ENCODE measurements around the gene TPM2.
A peak's percentile ranks its signal among the peaks of the same experiment; 100 is the strongest.

TPM2 gene

GRCh38 chr9:35679091-35679490, 10.6 kb downstream of the TPM2 start:
- no peak for DNase-seq (ENCODE audit: low read depth in 3 of 3)

GRCh38 chr9:35675732-35676392, 13.9 kb downstream of the TPM2 start:
- no peak for DNase-seq (ENCODE audit: low read depth in 3 of 3)

DNA sequence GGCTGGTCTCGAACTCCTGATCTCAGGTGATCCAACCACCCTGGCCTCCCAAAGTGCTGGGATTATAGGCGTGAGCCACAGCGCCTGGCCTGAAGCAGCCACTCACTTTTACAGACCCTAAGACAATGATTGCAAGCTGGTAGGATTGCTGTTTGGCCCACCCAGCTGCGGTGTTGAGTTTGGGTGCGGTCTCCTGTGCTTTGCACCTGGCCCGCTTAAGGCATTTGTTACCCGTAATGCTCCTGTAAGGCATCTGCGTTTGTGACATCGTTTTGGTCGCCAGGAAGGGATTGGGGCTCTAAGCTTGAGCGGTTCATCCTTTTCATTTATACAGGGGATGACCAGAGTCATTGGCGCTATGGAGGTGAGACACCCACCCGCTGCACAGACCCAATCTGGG, 14.5 kb downstream of the TPM2 start:
- DNase-seq (ENCODE audit: low read depth in 3 of 3) = no peak

DNA sequence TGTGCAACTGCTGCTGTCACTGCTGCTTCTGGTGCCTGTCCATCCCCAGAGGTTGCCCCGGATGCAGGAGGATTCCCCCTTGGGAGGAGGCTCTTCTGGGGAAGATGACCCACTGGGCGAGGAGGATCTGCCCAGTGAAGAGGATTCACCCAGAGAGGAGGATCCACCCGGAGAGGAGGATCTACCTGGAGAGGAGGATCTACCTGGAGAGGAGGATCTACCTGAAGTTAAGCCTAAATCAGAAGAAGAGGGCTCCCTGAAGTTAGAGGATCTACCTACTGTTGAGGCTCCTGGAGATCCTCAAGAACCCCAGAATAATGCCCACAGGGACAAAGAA, 15.7 kb downstream of the TPM2 start:
- no peak for DNase-seq (ENCODE audit: low read depth in 3 of 3)

- no peak for DNase-seq (ENCODE audit: low read depth in 3 of 3)
Observed at GRCh38 chr9:35673132-35674024, 16.3 kb downstream of the TPM2 start, which contains the start of gene CA9. CA9 (plus strand) TSS chr9:35673928; CDS start chr9:35673960, 32 bp downstream.

- no peak for DNase-seq (ENCODE audit: low read depth in 3 of 3)
Observed at GRCh38 chr9:35669331-35670145, 20.2 kb downstream of the TPM2 start.

DNA sequence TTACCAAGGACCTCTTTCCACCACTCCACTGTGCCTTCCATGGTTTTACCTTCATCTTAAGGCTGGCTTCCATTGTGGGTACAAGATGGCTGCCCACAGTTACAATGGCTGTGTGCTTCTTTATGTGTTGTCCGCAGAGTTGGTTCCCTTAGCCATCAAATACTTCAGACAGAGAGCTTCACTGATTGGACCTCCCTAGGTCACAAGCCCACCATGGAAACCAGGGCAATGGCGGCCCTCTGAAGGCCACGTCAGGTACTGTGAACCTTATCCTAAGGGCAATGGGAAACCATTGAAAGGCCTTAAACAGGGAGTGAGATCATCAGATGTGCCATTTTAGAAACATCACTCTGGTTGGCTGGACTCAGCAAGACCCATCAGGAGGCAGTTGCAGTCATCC, 21.8 kb downstream of the TPM2 start:
- DNase-seq (ENCODE audit: low read depth in 3 of 3) = no peak

GRCh38 chr9:35666549-35666948, 23.2 kb downstream of the TPM2 start:
- no peak for DNase-seq (ENCODE audit: low read depth in 3 of 3)

GRCh38 chr9:35666045-35666444, 23.7 kb downstream of the TPM2 start:
- DNase-seq (ENCODE audit: low read depth in 3 of 3) = no peak

DNA sequence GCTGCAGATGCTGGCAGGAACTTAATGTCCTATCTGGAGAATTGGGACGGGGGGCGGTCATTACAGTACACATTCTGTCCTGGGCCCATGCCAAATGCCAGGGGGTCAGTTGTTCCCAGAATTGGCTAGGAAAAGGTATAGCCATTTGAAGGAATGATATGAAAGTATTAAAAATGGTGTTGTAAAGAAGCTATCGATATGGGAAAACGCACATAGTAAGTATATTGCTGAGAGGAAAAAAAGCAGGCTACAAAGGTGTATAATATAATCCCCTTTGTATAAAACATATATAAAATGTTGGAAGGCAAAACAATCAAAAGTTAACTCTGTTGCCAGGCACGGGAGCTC, 24.3 kb downstream of the TPM2 start:
- no peak for DNase-seq (ENCODE audit: low read depth in 3 of 3)

GRCh38 chr9:35664531-35665470, 24.9 kb downstream of the TPM2 start, which contains the start of gene ARHGEF39:
ARHGEF39 (minus strand) TSS chr9:35665195; CDS start chr9:35665169, 26 bp downstream.
- DNase-seq (ENCODE audit: low read depth in 3 of 3) = peak; percentile 54 to 66 (median 61)

- DNase-seq (ENCODE audit: low read depth in 3 of 3) = no peak
Observed at GRCh38 chr9:35662437-35662836, 27.3 kb downstream of the TPM2 start.

DNA sequence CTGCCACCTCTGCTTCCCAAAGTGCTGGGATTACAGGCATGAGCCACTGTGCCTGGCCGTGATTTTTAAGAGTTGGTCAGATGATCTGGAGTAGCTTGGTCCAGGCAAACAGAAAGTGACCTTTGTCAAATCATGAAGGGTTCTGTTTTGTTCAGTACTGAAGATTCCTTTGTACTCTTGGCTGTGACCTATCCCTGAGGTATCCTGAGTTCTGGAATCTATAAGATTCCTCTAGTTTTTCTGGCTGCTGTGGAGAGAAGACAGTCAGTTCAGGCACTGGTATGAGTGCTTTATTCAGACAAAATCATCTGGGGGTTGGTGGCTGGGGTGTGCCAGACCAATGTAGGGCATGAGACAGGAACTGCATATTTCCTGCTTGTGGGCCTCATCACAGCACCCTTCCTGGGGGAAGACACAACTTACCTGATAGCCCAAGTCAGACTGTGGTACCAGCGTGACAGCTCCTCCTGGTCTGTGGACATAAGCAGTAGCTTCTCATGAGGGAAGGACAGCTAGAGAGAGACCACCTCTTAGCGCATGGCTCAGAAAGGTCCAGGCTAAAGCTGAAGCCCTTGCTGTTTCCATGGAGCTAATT, 27.9 kb downstream of the TPM2 start:
- no peak for DNase-seq (ENCODE audit: low read depth in 3 of 3)

DNA sequence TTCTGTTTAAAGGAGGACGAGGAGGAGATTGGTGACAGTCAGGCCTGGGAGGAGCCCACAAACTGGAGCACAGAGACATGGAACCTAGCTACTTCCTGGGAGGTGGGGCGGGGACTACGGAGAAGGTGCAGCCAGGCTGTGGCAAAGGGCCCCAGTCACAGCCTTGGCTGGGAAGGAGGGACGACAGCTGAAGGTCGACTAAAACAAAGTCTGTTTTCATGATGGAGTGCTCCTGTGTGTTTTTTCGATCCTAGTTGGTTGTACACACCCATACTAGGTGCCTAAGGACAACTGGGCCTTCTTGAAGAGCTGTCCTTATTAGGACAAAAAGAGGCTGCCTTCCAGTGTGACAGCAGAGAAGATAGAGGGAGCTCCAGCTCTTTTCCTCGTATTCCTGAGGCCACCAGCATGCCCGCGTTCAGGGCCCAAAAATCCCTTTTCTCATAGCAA, 28.7 kb downstream of the TPM2 start:
- no peak for DNase-seq (ENCODE audit: low read depth in 3 of 3)

- DNase-seq (ENCODE audit: low read depth in 3 of 3) = no peak
Observed at GRCh38 chr9:35659340-35659739, 30.4 kb downstream of the TPM2 start.

DNA sequence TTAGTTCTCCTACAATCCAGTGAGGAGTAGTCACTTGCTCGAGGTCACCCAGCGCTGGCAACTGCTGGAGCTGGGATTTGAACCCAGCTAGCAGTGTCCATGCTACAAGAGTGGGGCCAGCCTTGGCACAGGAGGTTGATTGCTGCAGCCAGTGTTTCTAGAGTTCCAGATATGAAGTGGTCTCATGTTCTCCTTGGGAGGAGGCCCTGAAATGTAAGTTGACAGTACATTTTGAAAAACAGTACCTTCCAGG, 30.8 kb downstream of the TPM2 start:
- DNase-seq (ENCODE audit: low read depth in 3 of 3) = no peak

DNA sequence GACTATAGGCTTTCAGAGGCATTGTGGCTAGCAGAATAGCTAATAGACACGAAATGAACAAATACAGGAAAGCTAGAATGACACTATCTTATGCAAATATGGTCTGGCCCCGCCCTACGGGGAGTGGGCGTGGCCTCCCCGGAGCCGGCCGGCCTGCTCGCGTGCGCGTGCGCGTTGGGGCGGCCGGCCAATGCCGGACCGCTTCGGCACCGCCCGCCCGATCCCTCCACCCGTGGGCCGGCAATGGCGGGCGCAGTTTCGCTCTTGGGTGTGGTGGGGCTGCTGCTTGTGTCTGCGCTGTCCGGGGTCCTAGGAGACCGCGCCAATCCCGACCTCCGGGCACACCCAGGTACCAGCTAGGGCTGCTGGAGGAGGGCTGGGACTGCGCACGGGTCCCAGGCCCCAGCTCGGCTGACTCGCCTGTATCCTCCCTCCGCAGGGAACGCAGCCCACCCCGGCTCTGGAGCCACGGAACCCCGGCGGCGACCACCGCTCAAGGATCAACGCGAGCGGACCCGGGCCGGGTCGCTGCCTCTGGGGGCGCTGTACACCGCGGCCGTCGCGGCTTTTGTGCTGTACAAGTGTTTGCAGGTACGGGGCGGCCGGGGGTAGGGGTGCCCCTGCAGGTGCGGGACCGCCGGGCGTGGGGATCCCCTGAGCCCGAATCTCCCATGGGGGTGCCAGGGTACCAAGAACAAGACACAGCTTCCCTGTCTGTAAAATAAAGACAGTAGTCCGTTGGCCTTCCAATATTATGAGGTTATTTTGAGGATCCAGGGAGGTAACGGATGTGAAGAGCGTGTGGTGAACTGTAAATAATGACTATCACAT, 31.4 kb downstream of the TPM2 start, which contains the start of gene CCDC107:
TSS of gene CCDC107 (plus strand) at position 156 of the 831 bp plus-strand sequence. CDS start at position 244, 88 bp downstream.
- peak; percentile 57 to 78 (median 71) for DNase-seq (ENCODE audit: low read depth in 3 of 3)

GRCh38 chr9:35657546-35658136, 32.1 kb downstream of the TPM2 start, which contains the start of gene RMRP:
RMRP (minus strand) TSS chr9:35658019.
- DNase-seq (ENCODE audit: low read depth in 3 of 3) = peak; percentile 89 to 95 (median 94)

- no peak for DNase-seq (ENCODE audit: low read depth in 3 of 3)
Observed at GRCh38 chr9:35656831-35657545, 32.7 kb downstream of the TPM2 start.
